ENCODE measurements around the gene MAP6.

GRCh38 chr11:75582506-75582894, 86.3 kb downstream of the MAP6 start:
- TF ChIP-seq MXI1 (IDR thresholded peaks at IDR 0.05; ENCODE audit: low read depth, low read length) (no peak), RAD21 (IDR thresholded peaks at IDR 0.05; ENCODE audit: insufficient read depth, low read depth, low read length) (no peak), POLR2A (IDR thresholded peaks at IDR 0.05; ENCODE audit: low read depth, low read length) (no peak), ZBTB33 (IDR thresholded peaks at IDR 0.05) (no peak), SIX5 (IDR thresholded peaks at IDR 0.05; ENCODE audit: low read depth, low read length, severe bottlenecking) (no peak), ELK1 (IDR thresholded peaks at IDR 0.05; ENCODE audit: low read depth, low read length) (no peak), TBL1XR1 (IDR thresholded peaks at IDR 0.05; ENCODE audit: low read depth, low read length) (no peak), POLR2AphosphoS5 (IDR thresholded peaks at IDR 0.05; ENCODE audit: low read length) (no peak), CBFB (IDR thresholded peaks at IDR 0.05; ENCODE audit: low read depth) (no peak), BHLHE40 (IDR thresholded peaks at IDR 0.05; ENCODE audit: borderline replicate concordance in 1 of 2, low read depth in 2 of 2, low read length in 1 of 2) (no peak), REST (IDR thresholded peaks at IDR 0.05; ENCODE audit: low read depth, low read length) (no peak), YY1 (IDR thresholded peaks at IDR 0.05; ENCODE audit: low read depth, low read length) (no peak), PBX3 (IDR thresholded peaks at IDR 0.05; ENCODE audit: insufficient replicate concordance, low read depth, low read length) (no peak), EZH2 (IDR thresholded peaks at IDR 0.05; ENCODE audit: borderline replicate concordance, control insufficient read depth, low read depth, low read length) (no peak)

Measured in GM12878 (cell line).